Natural killer cell treated with Interleukin-12 subunit alpha and Interleukin-12 subunit beta and Interleukin-15 and Interleukin-18, amount 100 ng/mL, for 72 hours (primary cell): Measurements from ENCODE around the gene PCBP3. TPM values are rescaled to one million over a fixed set of nuclear protein-coding genes. Genes with fewer than 3 reads are reported as not detected.

Experiments
- ATAC-seq, 2 donors: fragments of 150-1000 bp; cut with Tn5 transposase in 1 of 2; sonication (Bioruptor Pico), chemical (Tn5 transposase) in 1 of 2; 2 replicates each; pipeline ENCODE4 v1.10.0; 2021
- DNase-seq: peaks from one replicate; pipeline ENCODE4 v3.0.0; 2022; ENCODE audit warnings: low spot score
- H3K27ac Mint-ChIP-seq, 2 donors: 1 replicate in 1 of 2; 2 replicates in 1 of 2; pipeline ENCODE4 v1.8.0; 2022; ENCODE audit warnings: mixed read lengths in 2 of 2, mild to moderate bottlenecking in 1 of 2, moderate library complexity in 1 of 2
- H3K27me3 Mint-ChIP-seq, 2 donors: 1 replicate in 1 of 2; 2 replicates in 1 of 2; pipeline ENCODE4 v1.8.0; 2022; ENCODE audit warnings: mixed read lengths in 2 of 2
- H3K36me3 Mint-ChIP-seq: one replicate; pipeline ENCODE4 v1.8.0; 2022; ENCODE audit warnings: mixed read lengths
- H3K4me1 Mint-ChIP-seq, 2 donors: 1 replicate in 1 of 2; 2 replicates in 1 of 2; pipeline ENCODE4 v1.8.0; 2022; ENCODE audit warnings: low read depth in 2 of 2, mixed read lengths in 2 of 2, mild to moderate bottlenecking in 1 of 2
- H3K4me3 Mint-ChIP-seq: one replicate; pipeline ENCODE4 v1.8.0; 2022; ENCODE audit warnings: mixed read lengths
- H3K9me3 Mint-ChIP-seq: 2 replicates; pipeline ENCODE4 v1.8.0; 2022; ENCODE audit warnings: mixed read lengths
- total RNA-seq, 2 donors: library from RNA; stranded (reverse); gene quantifications; one replicate each; pipeline ENCODE4 v1.2.3, GENCODE V29; 2022

PCBP3 gene
- total RNA-seq, 2 donors from 2014 or later: 0.43 to 1.4 TPM

GRCh38 chr21:45740088-45740440 is 96.5 kb downstream of the PCBP3 start:
- H3K9me3 Mint-ChIP-seq: no peaks in the 10 kb centered on the region
- H3K27ac Mint-ChIP-seq: no peak overlapping the region

GRCh38 chr21:45740491-45741357 is 97.2 kb downstream of the PCBP3 start:
- DNase-seq: no peak

More at GRCh38 chr21:45740088-45740440, 96.5 kb downstream of the PCBP3 start:
- Mint-ChIP-seq H3K27me3 (peaks cover 0 to 12% of the 10 kb centered on the region in 2 donors), H3K4me3 (no peak overlapping the region), H3K4me1 (no peaks in the 10 kb centered on the region), H3K36me3 (no peaks in the 10 kb centered on the region)
- DNase-seq (no peak), ATAC-seq (no peak)

DNA sequence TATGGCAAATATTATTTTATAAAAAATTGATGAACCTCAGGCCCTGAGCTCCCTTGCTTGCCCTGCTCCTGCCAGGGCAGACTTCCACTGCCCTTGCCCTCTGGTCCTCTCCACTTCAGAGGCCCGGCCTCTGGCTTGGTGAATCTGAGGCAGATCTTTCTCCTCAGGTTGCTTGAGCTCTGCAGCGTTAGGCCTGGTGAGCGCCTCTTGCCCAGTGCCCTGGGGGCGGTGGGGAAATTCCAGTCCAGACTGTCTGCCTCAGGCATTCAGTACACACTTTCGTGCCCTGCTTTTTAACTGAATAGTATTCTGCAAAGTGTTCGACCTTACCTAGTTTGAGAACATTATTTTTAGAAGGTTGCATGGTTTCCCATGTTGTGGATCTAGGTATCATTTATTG is 98.2 kb downstream of the PCBP3 start:
- Mint-ChIP-seq H3K9me3 (no peaks in the 10 kb centered on the region), H3K4me1 (no peaks in the 10 kb centered on the region), H3K36me3 (no peaks in the 10 kb centered on the region), H3K4me3 (no peak overlapping the region), H3K27me3 (no peaks in the 10 kb centered on the region), H3K27ac (no peak overlapping the region)
- ATAC-seq (no peak), DNase-seq (no peak)

More at GRCh38 chr21:45740491-45741357, 97.2 kb downstream of the PCBP3 start:
- no peak overlapping the region for H3K4me3 Mint-ChIP-seq
- H3K9me3 Mint-ChIP-seq: no peaks in the 10 kb centered on the region
- peak; percentile 40 to 55 for ATAC-seq
- no peak overlapping the region for H3K27ac Mint-ChIP-seq
- no peaks in the 10 kb centered on the region for H3K4me1 Mint-ChIP-seq
- no peaks in the 10 kb centered on the region for H3K36me3 Mint-ChIP-seq
- peaks cover 0 to 10% of the 10 kb centered on the region in 2 donors for H3K27me3 Mint-ChIP-seq

- Mint-ChIP-seq H3K4me1 (no peaks in the 10 kb centered on the region), H3K27ac (no peak overlapping the region), H3K36me3 (no peaks in the 10 kb centered on the region), H3K27me3 (no peaks in the 10 kb centered on the region), H3K4me3 (no peak overlapping the region), H3K9me3 (no peaks in the 10 kb centered on the region)
- DNase-seq: no peak
- no peak for ATAC-seq
Measured at GRCh38 chr21:45742247-45742646, 98.7 kb downstream of the PCBP3 start.

DNA sequence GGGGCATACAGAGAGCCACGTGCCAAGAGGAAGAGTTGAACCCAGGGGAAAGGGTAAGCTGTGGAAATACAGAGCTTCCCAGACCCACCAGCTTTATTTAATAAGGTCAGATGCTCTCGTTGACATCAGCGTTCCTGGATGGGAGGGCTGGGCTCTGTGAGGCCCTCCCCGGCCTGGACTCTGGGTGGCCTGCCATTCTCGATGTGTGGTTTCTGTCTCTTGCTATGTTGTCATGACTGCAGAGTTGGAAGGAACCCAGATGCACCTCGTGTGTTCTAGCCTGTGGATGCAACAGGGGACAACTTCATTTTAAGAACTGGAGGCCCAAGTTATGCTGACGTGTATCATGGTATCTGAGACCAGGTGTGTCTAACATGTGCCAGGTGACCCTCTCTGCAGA is 101.7 kb downstream of the PCBP3 start:
- DNase-seq (no peak), ATAC-seq (no peak)
- Mint-ChIP-seq H3K4me3 (no peak overlapping the region), H3K9me3 (no peaks in the 10 kb centered on the region), H3K4me1 (no peaks in the 10 kb centered on the region), H3K27ac (no peak overlapping the region), H3K36me3 (no peaks in the 10 kb centered on the region), H3K27me3 (no peaks in the 10 kb centered on the region)

DNA sequence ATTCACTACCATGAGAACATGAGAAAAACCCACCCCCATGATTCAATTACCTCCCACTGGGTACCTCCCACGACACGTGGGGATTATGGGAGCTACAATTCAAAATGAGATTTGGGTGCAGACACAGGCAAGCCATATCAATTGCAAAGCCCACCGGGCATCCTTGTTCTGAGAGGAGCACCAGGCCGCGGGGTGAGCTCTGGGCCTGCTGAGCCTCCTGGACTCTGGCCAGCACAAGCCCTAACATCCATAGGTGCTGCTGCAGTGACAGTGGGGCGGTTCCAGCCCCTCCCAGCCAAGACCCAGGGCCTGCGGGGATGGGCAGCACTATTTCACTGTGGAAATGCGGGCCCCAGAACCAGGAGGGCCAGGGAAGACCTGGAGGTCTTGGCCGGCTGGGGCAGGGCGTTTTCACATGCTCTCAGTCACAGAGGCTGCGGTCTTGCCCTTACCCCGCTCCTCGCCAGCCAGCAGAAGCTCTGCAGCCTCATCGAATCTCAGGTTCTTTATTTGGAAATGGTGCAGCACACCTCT is 103.8 kb downstream of the PCBP3 start:
- Mint-ChIP-seq H3K9me3 (no peaks in the 10 kb centered on the region), H3K36me3 (no peaks in the 10 kb centered on the region), H3K4me1 (no peaks in the 10 kb centered on the region), H3K4me3 (no peak overlapping the region), H3K27me3 (peaks cover 0 to 2% of the 10 kb centered on the region in 2 donors), H3K27ac (no peak overlapping the region)
- DNase-seq: no peak
- ATAC-seq: no peak

GRCh38 chr21:45747802-45748445 is 104.4 kb downstream of the PCBP3 start:
- DNase-seq (no peak), ATAC-seq (peak in 1 of 2 donors; percentile 9)
- no peak overlapping the region for H3K27ac Mint-ChIP-seq
- H3K36me3 Mint-ChIP-seq: no peaks in the 10 kb centered on the region
- no peak overlapping the region for H3K4me3 Mint-ChIP-seq
- peaks cover 0 to 2% of the 10 kb centered on the region in 2 donors for H3K27me3 Mint-ChIP-seq
- no peaks in the 10 kb centered on the region for H3K9me3 Mint-ChIP-seq
- H3K4me1 Mint-ChIP-seq: no peaks in the 10 kb centered on the region

GRCh38 chr21:45748593-45748992 is 105.1 kb downstream of the PCBP3 start:
- ATAC-seq (peak in 1 of 2 donors; percentile 20), DNase-seq (no peak)
- H3K4me1 Mint-ChIP-seq: no peaks in the 10 kb centered on the region
- H3K27me3 Mint-ChIP-seq: peaks cover 4 to 5% of the 10 kb centered on the region in 2 donors
- H3K36me3 Mint-ChIP-seq: no peaks in the 10 kb centered on the region
- H3K9me3 Mint-ChIP-seq: no peaks in the 10 kb centered on the region
- no peak overlapping the region for H3K4me3 Mint-ChIP-seq
- no peak overlapping the region for H3K27ac Mint-ChIP-seq

- Mint-ChIP-seq H3K27me3 (peaks cover 5 to 7% of the 10 kb centered on the region in 2 donors), H3K9me3 (no peaks in the 10 kb centered on the region), H3K36me3 (no peaks in the 10 kb centered on the region), H3K27ac (no peak overlapping the region), H3K4me3 (no peak overlapping the region), H3K4me1 (no peaks in the 10 kb centered on the region)
- ATAC-seq: no peak
- DNase-seq: no peak
Measured at GRCh38 chr21:45749974-45750373, 106.4 kb downstream of the PCBP3 start.

GRCh38 chr21:45750936-45751335 is 107.4 kb downstream of the PCBP3 start:
- Mint-ChIP-seq H3K4me3 (no peak overlapping the region), H3K9me3 (no peaks in the 10 kb centered on the region), H3K27me3 (peaks cover 5 to 15% of the 10 kb centered on the region in 2 donors), H3K4me1 (no peaks in the 10 kb centered on the region), H3K27ac (no peak overlapping the region), H3K36me3 (no peaks in the 10 kb centered on the region)
- DNase-seq (no peak), ATAC-seq (no peak)

- Mint-ChIP-seq H3K9me3 (no peaks in the 10 kb centered on the region), H3K27me3 (peaks cover 8 to 25% of the 10 kb centered on the region in 2 donors), H3K4me1 (no peaks in the 10 kb centered on the region), H3K36me3 (no peaks in the 10 kb centered on the region), H3K4me3 (no peak overlapping the region), H3K27ac (no peak overlapping the region)
- DNase-seq (no peak), ATAC-seq (no peak)
Measured at GRCh38 chr21:45753445-45753844, 109.9 kb downstream of the PCBP3 start.

DNA sequence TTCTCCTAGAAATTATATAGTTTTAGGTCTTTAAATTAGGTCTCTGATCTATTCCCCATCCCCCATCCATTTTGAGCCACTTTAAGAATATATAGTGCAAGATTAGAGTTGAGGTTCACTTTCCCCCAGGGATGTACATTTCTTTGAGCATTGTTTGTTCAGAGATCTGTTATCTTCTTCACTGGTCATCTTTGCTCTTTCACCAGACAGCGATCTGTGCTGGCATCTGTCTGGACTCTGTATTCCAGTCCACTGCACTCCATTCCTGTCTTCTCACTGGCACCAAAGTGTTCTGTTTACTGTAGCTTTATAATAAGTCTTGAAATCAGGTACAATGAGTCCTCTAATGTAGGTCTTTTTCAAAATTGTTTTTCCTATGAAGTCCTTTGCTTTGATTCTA is 112.5 kb downstream of the PCBP3 start:
- no peak for DNase-seq
- Mint-ChIP-seq H3K36me3 (no peaks in the 10 kb centered on the region), H3K27me3 (peaks cover 18 to 48% of the 10 kb centered on the region in 2 donors), H3K9me3 (no peaks in the 10 kb centered on the region), H3K4me3 (no peak overlapping the region), H3K4me1 (no peaks in the 10 kb centered on the region), H3K27ac (no peak overlapping the region)
- ATAC-seq: no peak

DNA sequence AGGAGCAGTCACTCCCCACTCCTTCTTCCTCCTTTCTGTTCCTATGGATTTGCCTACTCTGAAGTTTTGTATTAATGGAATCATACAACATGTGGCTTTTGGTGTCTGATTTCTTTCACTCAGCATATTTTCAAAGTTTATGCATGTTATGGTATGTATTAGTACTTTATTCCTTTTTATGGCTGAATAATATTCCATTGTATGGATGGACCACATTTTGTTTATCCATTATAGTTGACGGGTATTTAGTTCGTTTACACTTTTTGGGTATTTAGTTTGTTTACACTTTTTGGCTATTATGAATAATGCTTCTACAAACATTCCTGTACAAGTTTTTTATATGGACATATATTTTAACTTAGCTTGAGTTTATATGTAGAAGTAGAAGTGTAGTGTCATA is 113.1 kb downstream of the PCBP3 start:
- H3K36me3 Mint-ChIP-seq: no peaks in the 10 kb centered on the region
- peaks cover 18 to 55% of the 10 kb centered on the region in 2 donors for H3K27me3 Mint-ChIP-seq
- no peaks in the 10 kb centered on the region for H3K9me3 Mint-ChIP-seq
- DNase-seq (no peak), ATAC-seq (no peak)
- H3K4me1 Mint-ChIP-seq: no peaks in the 10 kb centered on the region
- no peak overlapping the region for H3K4me3 Mint-ChIP-seq
- no peak overlapping the region for H3K27ac Mint-ChIP-seq

DNA sequence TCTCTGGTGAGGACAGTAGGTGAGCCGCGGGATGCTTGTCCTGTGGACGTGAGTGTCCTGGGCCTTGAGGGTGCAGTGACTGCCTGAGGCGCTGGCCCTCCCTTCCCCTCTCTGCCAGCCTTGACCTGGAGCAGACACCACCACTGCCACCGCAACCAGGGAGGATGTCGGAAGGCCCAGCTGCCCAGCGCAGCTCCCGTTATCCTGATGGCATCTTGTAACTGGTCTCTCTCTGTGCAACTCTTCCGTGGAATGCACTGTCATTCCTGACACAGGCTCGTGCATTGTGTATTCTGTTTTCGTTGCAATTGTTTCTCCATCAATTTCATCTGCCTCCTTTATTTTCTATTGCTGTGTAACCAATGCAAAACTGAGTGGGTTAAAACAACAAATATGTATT is 118.2 kb downstream of the PCBP3 start:
- DNase-seq: no peak
- no peaks in the 10 kb centered on the region for H3K36me3 Mint-ChIP-seq
- ATAC-seq: no peak
- peaks cover 16 to 37% of the 10 kb centered on the region in 2 donors for H3K27me3 Mint-ChIP-seq
- no peak overlapping the region for H3K27ac Mint-ChIP-seq
- no peak overlapping the region for H3K4me3 Mint-ChIP-seq
- no peaks in the 10 kb centered on the region for H3K9me3 Mint-ChIP-seq
- H3K4me1 Mint-ChIP-seq: no peaks in the 10 kb centered on the region
